Measurements from ENCODE around the gene TNFSF8.

TNFSF8 gene

DNA sequence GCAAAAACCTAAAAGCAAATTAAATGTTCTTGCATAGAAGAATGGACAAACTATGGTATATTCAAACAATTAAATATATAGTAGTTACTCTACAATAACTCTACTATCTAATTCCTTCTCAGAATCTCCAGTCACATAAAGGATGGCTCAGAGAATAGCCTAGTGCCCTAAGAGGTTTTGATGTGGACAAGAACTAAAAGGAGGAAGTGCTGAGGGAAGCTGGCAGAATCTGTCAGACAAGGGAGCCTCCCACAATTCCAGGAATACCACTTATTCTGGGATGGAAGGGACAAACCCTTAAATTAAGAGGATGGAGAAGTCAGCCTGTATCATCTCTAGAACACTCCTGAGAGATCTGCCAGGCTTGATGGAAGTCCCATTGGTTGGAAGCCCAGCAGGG lies 30.4 kb downstream of the TNFSF8 start:
- no peaks in the 10 kb centered on the region for H3K36me3 ChIP-seq (ENCODE audit: control insufficient read depth, insufficient read depth, low read length)
- no peak overlapping the region for H3K4me3 ChIP-seq (ENCODE audit: low read length)
- H3K4me1 ChIP-seq (ENCODE audit: control insufficient read depth, insufficient read depth, low read length), result peaks cover 9% of the 10 kb centered on the region
- H3K9me3 ChIP-seq (ENCODE audit: control insufficient read depth, low read length), result no peaks in the 10 kb centered on the region
- H3K27me3 ChIP-seq (ENCODE audit: control insufficient read depth, insufficient read depth, low read length), result no peaks in the 10 kb centered on the region
- no peak overlapping the region for H3K9ac ChIP-seq (ENCODE audit: low read length)

DNA sequence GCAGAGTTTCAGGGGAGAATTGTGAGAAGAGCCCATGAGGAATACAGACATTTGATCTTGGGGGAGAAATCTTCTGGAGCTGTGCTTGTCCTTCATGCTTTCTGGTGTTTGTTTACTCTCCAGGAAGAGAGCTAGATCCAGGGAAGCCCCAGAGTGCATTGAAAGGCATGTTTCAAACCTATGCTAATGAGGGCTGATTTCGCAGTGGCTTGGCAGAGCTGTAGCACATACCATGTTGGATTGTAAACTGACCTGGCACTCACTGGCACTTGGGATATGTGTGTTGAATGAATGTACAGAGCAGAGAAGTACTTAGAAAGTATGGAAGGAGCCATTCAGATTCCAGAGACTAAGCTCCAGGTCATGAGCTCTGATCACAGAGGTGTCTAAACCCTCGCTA lies 30.9 kb downstream of the TNFSF8 start:
- no peak overlapping the region for H3K9ac ChIP-seq (ENCODE audit: low read length)
- peaks cover 14% of the 10 kb centered on the region for H3K4me1 ChIP-seq (ENCODE audit: control insufficient read depth, insufficient read depth, low read length)
- H3K27me3 ChIP-seq (ENCODE audit: control insufficient read depth, insufficient read depth, low read length), result no peaks in the 10 kb centered on the region
- no peaks in the 10 kb centered on the region for H3K36me3 ChIP-seq (ENCODE audit: control insufficient read depth, insufficient read depth, low read length)
- no peak overlapping the region for H3K4me3 ChIP-seq (ENCODE audit: low read length)
- no peaks in the 10 kb centered on the region for H3K9me3 ChIP-seq (ENCODE audit: control insufficient read depth, low read length)

DNA sequence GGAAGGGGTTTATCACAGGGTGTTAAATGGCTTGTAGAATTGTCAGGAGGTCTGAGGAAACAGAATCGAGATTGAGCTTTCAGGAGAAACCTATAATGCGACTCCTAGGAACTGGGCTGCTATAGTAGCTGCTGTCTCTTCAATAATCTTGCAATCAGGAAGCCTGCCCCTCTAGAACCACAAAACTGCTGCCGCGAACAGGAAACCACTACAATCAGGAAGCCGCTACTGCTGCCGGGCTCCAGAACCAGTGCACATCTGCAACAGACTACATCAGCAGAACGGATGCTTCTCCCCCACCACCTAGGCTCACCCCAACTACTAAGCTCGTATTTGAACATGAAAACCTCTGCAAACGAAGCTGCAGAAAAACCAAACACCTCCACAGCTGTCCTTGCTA lies 31.6 kb downstream of the TNFSF8 start:
- Histone ChIP-seq H3K9ac (ENCODE audit: low read length) (no peak overlapping the region), H3K36me3 (ENCODE audit: control insufficient read depth, insufficient read depth, low read length) (no peaks in the 10 kb centered on the region), H3K4me1 (ENCODE audit: control insufficient read depth, insufficient read depth, low read length) (peaks cover 15% of the 10 kb centered on the region), H3K9me3 (ENCODE audit: control insufficient read depth, low read length) (no peaks in the 10 kb centered on the region), H3K4me3 (ENCODE audit: low read length) (no peak overlapping the region), H3K27me3 (ENCODE audit: control insufficient read depth, insufficient read depth, low read length) (no peaks in the 10 kb centered on the region)

DNA sequence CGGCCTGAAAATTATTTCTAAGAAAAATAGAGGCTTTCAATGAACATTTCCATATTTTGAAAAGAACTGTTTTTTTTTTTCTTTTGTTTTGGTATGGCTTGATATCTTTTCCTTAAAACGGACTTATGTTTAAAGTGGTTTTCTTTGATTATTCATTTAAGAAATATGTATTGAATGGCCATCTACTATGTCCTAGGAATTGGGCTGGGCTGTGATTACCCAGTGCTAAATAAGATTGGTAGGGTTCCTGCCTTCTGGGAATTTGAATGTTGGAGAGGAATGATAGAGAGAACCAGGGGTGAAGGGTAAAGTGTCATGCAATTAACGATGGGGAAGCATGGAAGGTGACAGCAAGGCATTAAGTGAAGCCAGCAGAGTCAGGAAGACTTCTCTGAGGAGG lies 33.2 kb downstream of the TNFSF8 start:
- H3K9me3 ChIP-seq (ENCODE audit: control insufficient read depth, low read length), result no peaks in the 10 kb centered on the region
- no peak overlapping the region for H3K4me3 ChIP-seq (ENCODE audit: low read length)
- H3K9ac ChIP-seq (ENCODE audit: low read length), result no peak overlapping the region
- no peaks in the 10 kb centered on the region for H3K27me3 ChIP-seq (ENCODE audit: control insufficient read depth, insufficient read depth, low read length)
- H3K4me1 ChIP-seq (ENCODE audit: control insufficient read depth, insufficient read depth, low read length), result peaks cover 8% of the 10 kb centered on the region
- no peaks in the 10 kb centered on the region for H3K36me3 ChIP-seq (ENCODE audit: control insufficient read depth, insufficient read depth, low read length)

DNA sequence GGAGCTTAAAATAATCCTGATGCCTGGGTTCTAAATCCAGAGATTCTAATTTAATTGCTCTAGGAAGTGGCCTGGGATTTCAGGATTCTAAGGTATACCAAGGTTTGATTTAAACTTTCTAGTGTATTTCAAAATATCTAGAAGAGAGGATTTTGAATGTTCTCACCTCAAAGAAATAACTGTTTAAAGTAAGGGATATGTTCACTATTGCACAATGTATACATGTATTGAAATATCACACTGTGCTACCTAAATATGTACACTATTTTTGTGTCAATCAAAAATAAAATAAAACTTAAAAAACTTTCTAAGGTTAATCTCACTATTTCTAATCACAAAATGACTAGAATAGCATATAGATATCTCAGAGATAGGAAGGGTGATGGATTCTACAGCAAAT lies 34.0 kb downstream of the TNFSF8 start:
- H3K4me1 ChIP-seq (ENCODE audit: control insufficient read depth, insufficient read depth, low read length), result peaks cover 8% of the 10 kb centered on the region
- no peak overlapping the region for H3K9ac ChIP-seq (ENCODE audit: low read length)
- no peaks in the 10 kb centered on the region for H3K36me3 ChIP-seq (ENCODE audit: control insufficient read depth, insufficient read depth, low read length)
- no peak overlapping the region for H3K4me3 ChIP-seq (ENCODE audit: low read length)
- no peaks in the 10 kb centered on the region for H3K9me3 ChIP-seq (ENCODE audit: control insufficient read depth, low read length)
- no peaks in the 10 kb centered on the region for H3K27me3 ChIP-seq (ENCODE audit: control insufficient read depth, insufficient read depth, low read length)

DNA sequence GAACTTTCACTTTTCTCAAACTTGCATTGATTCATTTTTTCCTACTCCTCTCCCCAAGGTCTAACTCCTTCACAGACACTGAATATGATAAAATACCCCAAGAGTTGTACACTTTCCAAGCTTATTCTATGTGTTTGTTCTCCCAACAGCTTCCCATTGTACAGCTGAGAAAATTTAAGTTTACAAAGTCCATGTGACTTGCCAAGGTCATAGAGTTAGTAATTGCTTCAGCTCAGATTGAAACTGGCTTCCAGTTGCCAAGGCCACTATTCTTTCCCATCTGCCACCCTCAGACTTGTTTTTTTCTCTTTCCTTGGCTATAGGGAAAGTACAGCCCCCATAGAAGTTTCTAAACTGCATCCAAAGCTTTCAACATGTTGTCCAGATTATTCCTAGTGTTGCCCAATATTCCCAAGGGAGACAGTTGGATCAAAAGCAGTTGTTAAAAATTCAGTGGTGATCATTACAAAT lies 34.8 kb downstream of the TNFSF8 start:
- Histone ChIP-seq H3K36me3 (ENCODE audit: control insufficient read depth, insufficient read depth, low read length) (no peaks in the 10 kb centered on the region), H3K4me1 (ENCODE audit: control insufficient read depth, insufficient read depth, low read length) (peaks cover 8% of the 10 kb centered on the region), H3K9ac (ENCODE audit: low read length) (no peak overlapping the region), H3K9me3 (ENCODE audit: control insufficient read depth, low read length) (no peaks in the 10 kb centered on the region), H3K4me3 (ENCODE audit: low read length) (no peak overlapping the region), H3K27me3 (ENCODE audit: control insufficient read depth, insufficient read depth, low read length) (no peaks in the 10 kb centered on the region)

DNA sequence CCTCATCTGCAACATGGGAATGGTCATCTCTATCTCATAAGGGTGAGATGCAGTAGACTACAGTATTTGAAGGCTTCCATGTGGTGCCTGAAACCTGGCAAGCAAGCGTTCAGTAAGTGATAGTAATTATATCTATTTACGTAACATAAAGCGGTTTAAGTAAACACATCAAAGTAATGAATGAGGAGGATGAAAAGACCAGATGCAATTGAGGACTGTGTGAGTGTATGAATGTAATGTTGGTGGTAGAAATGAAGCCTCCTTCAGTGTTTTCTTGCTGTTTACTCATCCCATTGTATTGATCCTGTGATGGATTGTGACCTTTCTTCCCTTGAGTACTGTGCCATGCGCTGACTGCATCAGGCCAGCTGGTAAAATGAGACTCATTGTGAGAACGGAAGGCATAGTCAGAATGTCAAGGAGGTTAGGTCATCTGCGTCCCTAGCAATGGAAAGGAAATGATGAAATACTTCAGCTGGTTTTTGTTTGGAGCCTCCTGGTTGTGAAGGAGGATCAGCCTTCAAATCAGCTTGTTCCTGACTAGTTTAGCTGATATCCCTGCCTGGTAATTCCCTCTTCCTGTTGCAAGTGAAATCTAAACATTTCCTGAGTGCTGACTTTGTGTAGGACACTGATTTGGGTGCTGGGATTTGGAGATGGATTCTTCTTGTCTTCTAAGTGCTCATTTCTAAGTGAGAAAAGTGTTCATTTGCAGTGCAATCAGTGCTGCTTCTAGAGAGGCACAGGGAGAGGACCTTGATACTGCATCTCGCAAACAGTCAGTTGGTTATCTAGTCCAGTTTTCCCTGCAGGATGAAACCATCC lies 35.6 kb downstream of the TNFSF8 start:
- no peak overlapping the region for H3K4me3 ChIP-seq (ENCODE audit: low read length)
- H3K4me1 ChIP-seq (ENCODE audit: control insufficient read depth, insufficient read depth, low read length), result peaks cover 13% of the 10 kb centered on the region
- H3K27me3 ChIP-seq (ENCODE audit: control insufficient read depth, insufficient read depth, low read length), result no peaks in the 10 kb centered on the region
- H3K9ac ChIP-seq (ENCODE audit: low read length), result no peak overlapping the region
- H3K9me3 ChIP-seq (ENCODE audit: control insufficient read depth, low read length), result no peaks in the 10 kb centered on the region
- no peaks in the 10 kb centered on the region for H3K36me3 ChIP-seq (ENCODE audit: control insufficient read depth, insufficient read depth, low read length)

DNA sequence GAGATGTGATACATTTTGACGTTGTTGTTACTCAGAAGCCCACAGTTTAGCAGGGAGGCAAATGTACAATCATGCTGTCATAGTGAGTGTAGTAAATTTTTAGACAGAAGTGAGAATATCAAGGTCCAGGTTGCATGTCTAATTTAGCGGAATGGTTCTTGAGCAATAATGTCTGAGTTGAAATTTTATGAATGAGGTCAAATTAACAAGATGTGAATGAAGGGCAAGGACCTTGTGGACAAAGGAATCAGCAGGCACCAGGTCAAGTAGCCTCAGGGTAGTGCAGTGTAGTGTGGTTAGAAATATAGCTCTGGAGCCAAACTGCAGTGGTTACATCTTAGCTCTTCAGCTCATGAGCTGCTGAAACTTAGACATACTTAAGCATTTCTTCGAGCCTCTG lies 36.2 kb downstream of the TNFSF8 start:
- H3K4me3 ChIP-seq (ENCODE audit: low read length), result no peak overlapping the region
- H3K36me3 ChIP-seq (ENCODE audit: control insufficient read depth, insufficient read depth, low read length), result no peaks in the 10 kb centered on the region
- no peaks in the 10 kb centered on the region for H3K27me3 ChIP-seq (ENCODE audit: control insufficient read depth, insufficient read depth, low read length)
- H3K4me1 ChIP-seq (ENCODE audit: control insufficient read depth, insufficient read depth, low read length), result peaks cover 19% of the 10 kb centered on the region
- H3K9ac ChIP-seq (ENCODE audit: low read length), result no peak overlapping the region
- no peaks in the 10 kb centered on the region for H3K9me3 ChIP-seq (ENCODE audit: control insufficient read depth, low read length)

DNA sequence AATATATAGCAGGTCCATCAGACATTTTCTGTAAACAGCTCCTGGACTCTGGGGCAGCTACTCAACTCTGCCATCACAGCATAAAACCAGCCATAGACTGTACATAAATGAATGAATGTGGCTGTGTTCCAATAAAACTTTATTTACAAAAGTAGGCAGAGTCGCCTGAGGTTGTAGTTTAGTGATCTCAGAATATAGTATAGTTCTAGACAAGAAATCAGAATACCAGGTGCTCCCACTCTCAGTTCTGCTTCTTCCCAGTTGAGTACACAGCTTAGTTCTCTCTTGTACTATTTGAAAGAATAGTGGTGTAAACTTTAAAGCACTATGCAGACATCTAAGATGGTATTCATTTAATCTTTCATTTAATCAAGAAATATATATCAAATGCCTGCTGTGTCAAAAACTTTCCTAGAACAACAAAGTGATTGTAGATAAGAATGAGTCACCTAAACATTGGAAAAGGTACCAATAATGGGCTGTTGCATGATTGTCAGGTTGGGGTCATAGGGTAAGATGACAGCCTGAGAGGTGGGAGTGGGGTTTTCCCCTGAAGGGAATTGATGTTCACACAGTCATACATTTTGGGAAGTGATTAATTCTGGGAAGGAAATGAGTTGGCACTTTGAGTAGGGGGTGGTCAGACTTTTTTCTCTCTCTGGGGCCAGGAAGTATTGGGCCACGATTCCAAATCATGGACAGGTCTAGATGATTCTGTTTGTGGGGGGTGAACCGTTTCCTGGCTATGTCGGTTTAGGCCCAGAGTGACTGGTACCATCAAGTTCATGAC lies 37.0 kb downstream of the TNFSF8 start:
- Histone ChIP-seq H3K36me3 (ENCODE audit: control insufficient read depth, insufficient read depth, low read length) (no peaks in the 10 kb centered on the region), H3K4me3 (ENCODE audit: low read length) (no peak overlapping the region), H3K27me3 (ENCODE audit: control insufficient read depth, insufficient read depth, low read length) (no peaks in the 10 kb centered on the region), H3K4me1 (ENCODE audit: control insufficient read depth, insufficient read depth, low read length) (peaks cover 20% of the 10 kb centered on the region), H3K9ac (ENCODE audit: low read length) (no peak overlapping the region), H3K9me3 (ENCODE audit: control insufficient read depth, low read length) (no peaks in the 10 kb centered on the region)

DNA sequence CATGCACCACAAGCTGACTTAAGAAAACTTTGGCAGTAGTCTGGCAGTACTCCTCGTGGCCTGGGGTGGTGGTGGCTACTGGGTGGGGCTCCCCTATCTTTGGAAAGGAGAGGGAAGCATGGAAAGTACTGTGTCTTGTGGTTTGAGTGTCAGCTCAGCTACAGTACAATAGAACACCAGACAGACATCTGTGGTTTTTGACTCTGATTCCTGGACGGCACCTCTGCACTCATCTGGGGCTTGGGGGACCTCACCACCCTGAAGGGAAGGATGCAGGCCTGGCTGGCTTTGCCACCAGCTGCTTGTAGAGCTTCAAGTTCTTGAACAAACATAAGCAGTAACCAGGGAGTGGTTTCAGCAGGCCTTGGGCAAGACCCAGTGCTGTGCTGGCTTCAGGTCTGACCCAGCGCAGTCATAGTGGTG lies 40.6 kb downstream of the TNFSF8 start:
- H3K9ac ChIP-seq (ENCODE audit: low read length), result no peak overlapping the region
- H3K27me3 ChIP-seq (ENCODE audit: control insufficient read depth, insufficient read depth, low read length), result no peaks in the 10 kb centered on the region
- no peaks in the 10 kb centered on the region for H3K9me3 ChIP-seq (ENCODE audit: control insufficient read depth, low read length)
- no peak overlapping the region for H3K4me3 ChIP-seq (ENCODE audit: low read length)
- peaks cover 22% of the 10 kb centered on the region for H3K4me1 ChIP-seq (ENCODE audit: control insufficient read depth, insufficient read depth, low read length)
- no peaks in the 10 kb centered on the region for H3K36me3 ChIP-seq (ENCODE audit: control insufficient read depth, insufficient read depth, low read length)

DNA sequence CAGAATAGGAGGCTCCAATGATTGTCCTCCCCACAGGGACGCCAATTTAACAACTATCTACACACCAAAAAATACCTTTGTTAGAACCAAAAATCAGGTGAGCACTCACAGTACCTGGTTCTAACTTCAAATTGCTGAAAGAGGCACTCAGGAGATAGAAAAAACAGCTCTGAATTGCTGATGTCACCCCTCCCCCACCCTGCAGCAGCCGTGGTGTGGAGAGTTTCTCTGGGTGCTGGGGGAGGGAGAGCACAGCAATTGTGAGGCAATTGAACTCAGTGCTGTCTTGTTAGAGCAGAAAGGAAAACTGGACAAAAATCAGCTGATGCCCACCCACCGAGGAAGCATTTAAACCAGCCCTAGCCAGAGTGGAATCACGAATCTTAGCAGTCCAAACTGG lies 41.8 kb downstream of the TNFSF8 start:
- Histone ChIP-seq H3K4me1 (ENCODE audit: control insufficient read depth, insufficient read depth, low read length) (peaks cover 18% of the 10 kb centered on the region), H3K4me3 (ENCODE audit: low read length) (no peak overlapping the region), H3K27me3 (ENCODE audit: control insufficient read depth, insufficient read depth, low read length) (no peaks in the 10 kb centered on the region), H3K9me3 (ENCODE audit: control insufficient read depth, low read length) (no peaks in the 10 kb centered on the region), H3K36me3 (ENCODE audit: control insufficient read depth, insufficient read depth, low read length) (no peaks in the 10 kb centered on the region), H3K9ac (ENCODE audit: low read length) (no peak overlapping the region)

DNA sequence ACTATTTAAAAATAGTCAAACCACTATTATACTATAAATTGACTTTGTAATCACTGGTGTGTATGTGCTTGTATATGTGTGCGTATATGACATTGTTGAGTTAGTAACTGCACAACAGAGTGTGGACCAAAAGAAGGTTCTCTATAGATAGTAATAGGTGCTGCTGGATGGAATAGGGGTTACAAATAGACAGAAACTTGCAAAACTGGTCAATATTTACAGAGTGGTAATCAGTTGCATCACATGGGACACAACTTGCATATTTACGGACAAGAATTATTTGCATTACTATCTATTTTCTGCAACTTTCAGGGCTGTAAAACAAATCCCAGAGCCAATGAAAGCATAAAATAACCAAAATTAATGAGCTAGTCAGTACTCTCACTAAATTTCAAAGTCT lies 42.4 kb downstream of the TNFSF8 start:
- H3K36me3 ChIP-seq (ENCODE audit: control insufficient read depth, insufficient read depth, low read length), result no peaks in the 10 kb centered on the region
- H3K4me3 ChIP-seq (ENCODE audit: low read length), result no peak overlapping the region
- H3K4me1 ChIP-seq (ENCODE audit: control insufficient read depth, insufficient read depth, low read length), result peaks cover 18% of the 10 kb centered on the region
- H3K9me3 ChIP-seq (ENCODE audit: control insufficient read depth, low read length), result no peaks in the 10 kb centered on the region
- H3K27me3 ChIP-seq (ENCODE audit: control insufficient read depth, insufficient read depth, low read length), result no peaks in the 10 kb centered on the region
- no peak overlapping the region for H3K9ac ChIP-seq (ENCODE audit: low read length)

All from mucosa of stomach (tissue), 1 donor.